Regular cardiac myocyte (primary cell): ENCODE measurements around the gene RCE1. TPM values are rescaled to one million over a fixed set of nuclear protein-coding genes. Genes with fewer than 3 reads are reported as not detected.

ENCODE experiments used
- total RNA-seq: library from RNA; depleted of rRNA; stranded (reverse); fragments of >200 nt; gene quantifications from 2 replicates; pipeline ENCODE4 v1.2.3, GENCODE V29; 2014

Gene RCE1, protein sequence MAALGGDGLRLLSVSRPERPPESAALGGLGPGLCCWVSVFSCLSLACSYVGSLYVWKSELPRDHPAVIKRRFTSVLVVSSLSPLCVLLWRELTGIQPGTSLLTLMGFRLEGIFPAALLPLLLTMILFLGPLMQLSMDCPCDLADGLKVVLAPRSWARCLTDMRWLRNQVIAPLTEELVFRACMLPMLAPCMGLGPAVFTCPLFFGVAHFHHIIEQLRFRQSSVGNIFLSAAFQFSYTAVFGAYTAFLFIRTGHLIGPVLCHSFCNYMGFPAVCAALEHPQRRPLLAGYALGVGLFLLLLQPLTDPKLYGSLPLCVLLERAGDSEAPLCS
- total RNA-seq, result 12.4 and 16.9 TPM in 2 replicates

DNA sequence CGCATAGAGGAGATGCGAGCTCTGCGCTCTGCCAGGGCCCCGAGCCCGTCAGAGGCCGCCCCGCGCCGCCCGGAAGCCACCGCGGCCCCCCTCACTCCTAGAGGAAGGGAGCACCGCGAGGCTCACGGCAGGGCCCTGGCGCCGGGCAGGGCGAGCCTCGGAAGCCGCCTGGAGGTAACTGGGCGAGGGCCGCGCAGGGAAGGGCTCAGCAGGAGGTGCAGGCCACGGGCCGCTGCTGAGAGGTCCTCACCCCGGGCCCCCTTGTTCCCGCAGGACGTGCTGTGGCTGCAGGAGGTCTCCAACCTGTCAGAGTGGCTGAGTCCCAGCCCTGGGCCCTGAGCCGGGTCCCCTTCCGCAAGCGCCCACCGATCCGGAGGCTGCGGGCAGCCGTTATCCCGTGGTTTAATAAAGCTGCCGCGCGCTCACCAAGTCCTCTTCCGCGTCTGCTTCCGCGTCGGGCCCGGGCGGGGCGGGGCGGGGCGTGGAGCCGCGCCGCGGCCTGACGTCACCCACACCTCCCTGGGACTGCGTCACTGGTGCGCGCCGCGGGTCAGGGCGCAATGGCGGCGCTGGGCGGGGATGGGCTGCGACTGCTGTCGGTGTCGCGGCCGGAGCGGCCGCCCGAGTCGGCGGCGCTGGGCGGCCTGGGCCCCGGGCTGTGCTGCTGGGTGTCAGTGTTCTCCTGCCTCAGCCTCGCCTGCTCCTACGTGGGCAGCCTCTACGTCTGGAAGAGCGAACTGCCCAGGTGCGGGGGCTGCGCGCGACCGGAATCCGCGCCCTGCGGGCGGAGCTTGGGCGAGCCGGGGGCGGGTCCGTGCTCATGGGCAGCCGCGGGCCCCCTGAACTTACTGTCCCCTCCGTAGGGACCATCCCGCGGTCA lies at the start of gene RCE1:
RCE1 (plus strand) TSS at position 546 of the 880 bp plus-strand sequence; CDS start at position 561, 15 bp downstream.

DNA sequence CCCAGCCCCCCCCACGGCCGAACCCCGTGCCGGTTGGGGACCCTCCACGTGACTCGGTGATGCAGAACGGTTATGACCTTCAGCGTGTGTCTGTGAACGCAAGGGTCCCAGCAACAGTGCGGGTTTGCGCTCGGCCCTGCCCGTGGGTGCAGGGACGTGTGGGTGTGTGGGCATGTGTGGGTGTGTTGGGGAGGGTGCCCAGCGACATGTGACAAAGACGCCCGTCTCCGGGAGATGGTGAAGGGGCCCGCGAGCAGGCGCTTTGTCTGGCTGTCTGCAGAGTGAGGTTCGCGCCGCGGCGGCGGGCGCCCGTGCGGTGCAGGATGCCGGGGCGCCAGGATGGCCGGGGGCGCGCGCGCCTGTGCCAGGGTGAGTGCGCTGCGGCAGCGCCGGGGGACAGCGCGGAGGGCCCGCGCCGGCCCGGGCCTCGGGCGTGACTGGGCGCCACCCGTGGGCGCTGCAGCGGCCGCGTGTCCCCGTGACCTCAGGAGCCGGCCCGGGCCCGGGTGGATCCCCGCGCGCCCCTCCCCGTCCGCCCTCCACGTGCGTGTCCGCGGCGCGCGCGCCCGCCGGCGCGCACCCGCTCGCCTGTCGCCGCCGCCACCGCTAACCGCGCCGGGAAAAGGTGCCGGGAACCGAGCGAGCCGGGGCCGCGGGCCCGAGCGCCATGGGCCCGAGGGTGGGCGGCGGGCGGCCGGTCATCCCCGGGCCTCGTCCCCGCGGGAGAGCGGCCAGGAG lies 13.4 kb downstream of the RCE1 start, which contains the start of gene LRFN4:
LRFN4 (plus strand) TSS at position 569 of the 738 bp plus-strand sequence. CDS start 681 bp downstream, outside the sequence.

Other genes with a start within 250 kb of the RCE1 start
- 30.5 and 33.3 TPM in 2 replicates for gene RBM14, start 226.8 kb upstream of the RCE1 start, total RNA-seq
- 62.6 and 159 TPM in 2 replicates for gene RBM4, start 204.7 kb upstream of the RCE1 start, total RNA-seq
- 16.9 and 28.0 TPM in 2 replicates for gene RBM4B, start 165.6 kb upstream of the RCE1 start, total RNA-seq
- 3.3 and 13.8 TPM in 2 replicates for gene SPTBN2, start 114.2 kb upstream of the RCE1 start, total RNA-seq
- gene LRFN4, start 13.6 kb downstream of the RCE1 start, total RNA-seq, result 11.6 and 19.2 TPM in 2 replicates
- 17.8 and 19.7 TPM in 2 replicates for gene PC, start 114.9 kb downstream of the RCE1 start, total RNA-seq
- not detected in 2 replicates for gene C11orf86, start 131.9 kb downstream of the RCE1 start, total RNA-seq
- gene SYT12, start 179.7 kb downstream of the RCE1 start, total RNA-seq, result 0.19 and 2.0 TPM in 2 replicates
- gene RHOD, start 213.4 kb downstream of the RCE1 start, total RNA-seq, result 6.2 and 6.5 TPM in 2 replicates